NCI-H526 treated with DMSO at 0.1 percent for 48 hours (cell line): ENCODE measurements around the gene TTC28.
"Not testable (repeated sequence)": the region's sequence is repeated elsewhere in the genome, so short reads cannot be mapped to it uniquely, and the experiment has no call there.

Source experiments
- DNase-seq: peaks from one replicate; lab custom pipeline; 2025; lab: John Stamatoyannopoulos, UW

TTC28 gene

GRCh38 chr22:28678170-28678569 is 1.5 kb downstream of the TTC28 start:
- not testable (repeated sequence) for DNase-seq

GRCh38 chr22:28674121-28674563 is 5.5 kb downstream of the TTC28 start:
- DNase-seq, result no peak

GRCh38 chr22:28670756-28671155 is 8.9 kb downstream of the TTC28 start:
- DNase-seq, result no peak

- no peak for DNase-seq
Observed at GRCh38 chr22:28670161-28670560, 9.5 kb downstream of the TTC28 start.

GRCh38 chr22:28669387-28669786 is 10.3 kb downstream of the TTC28 start:
- DNase-seq, result no peak

- DNase-seq, result not testable (repeated sequence)
Observed at GRCh38 chr22:28663569-28663942, 16.1 kb downstream of the TTC28 start.

GRCh38 chr22:28658448-28658847 is 21.2 kb downstream of the TTC28 start:
- DNase-seq, result no peak

GRCh38 chr22:28656181-28656580 is 23.5 kb downstream of the TTC28 start:
- no peak for DNase-seq

- no peak for DNase-seq
Observed at GRCh38 chr22:28650463-28650862, 29.2 kb downstream of the TTC28 start.

GRCh38 chr22:28648792-28649191 is 30.8 kb downstream of the TTC28 start:
- no peak for DNase-seq

- DNase-seq, result no peak
Observed at GRCh38 chr22:28647216-28647615, 32.4 kb downstream of the TTC28 start.

GRCh38 chr22:28639321-28639720 is 40.3 kb downstream of the TTC28 start:
- no peak for DNase-seq

- DNase-seq, result no peak
Observed at GRCh38 chr22:28637225-28637624, 42.4 kb downstream of the TTC28 start.

- no peak for DNase-seq
Observed at GRCh38 chr22:28630177-28630574, 49.5 kb downstream of the TTC28 start.

GRCh38 chr22:28629420-28630176 is 50.0 kb downstream of the TTC28 start:
- no peak for DNase-seq

- no peak for DNase-seq
Observed at GRCh38 chr22:28628766-28629165, 50.9 kb downstream of the TTC28 start.

- no peak for DNase-seq
Observed at GRCh38 chr22:28627791-28628190, 51.8 kb downstream of the TTC28 start.

GRCh38 chr22:28620244-28620922 is 59.3 kb downstream of the TTC28 start:
- no peak for DNase-seq

- DNase-seq, result no peak
Observed at GRCh38 chr22:28619236-28619635, 60.4 kb downstream of the TTC28 start.

GRCh38 chr22:28615423-28615822 is 64.2 kb downstream of the TTC28 start:
- not testable (repeated sequence) for DNase-seq

GRCh38 chr22:28609921-28610320 is 69.7 kb downstream of the TTC28 start:
- DNase-seq, result no peak

- no peak for DNase-seq
Observed at GRCh38 chr22:28608546-28608945, 71.1 kb downstream of the TTC28 start.

GRCh38 chr22:28607795-28608194 is 71.8 kb downstream of the TTC28 start:
- no peak for DNase-seq
